Right renal pelvis (tissue), 4 donors: Measurements from ENCODE around the gene SMARCD2. TPM values are rescaled to one million over a fixed set of nuclear protein-coding genes. Genes with fewer than 3 reads are reported as not detected.
"Not testable (repeated sequence)": the region's sequence is repeated elsewhere in the genome, so short reads cannot be mapped to it uniquely, and the experiment has no call there.

Source experiments
- DNase-seq, 4 donors: peaks; one replicate each; pipeline ENCODE4 v3.0.0-alpha.2; 2013; ENCODE audit warnings: low read depth in 4 of 4, low spot score in 3 of 4, missing footprints in 1 of 4
- polyA plus RNA-seq, 4 donors: library from polyadenylated mRNA; unstranded; fragments of 120-200 nt; gene quantifications; one replicate each; pipeline ENCODE4 v1.2.1, GENCODE V29; 2013; ENCODE audit not compliant: insufficient read length in 4 of 4

Gene SMARCD2
- polyA plus RNA-seq, 4 donors, result 53.2 to 60.0 (median 56.6) TPM

GRCh38 chr17:63816123-63816522 lies 26.4 kb downstream of the SMARCD2 start:
- DNase-seq, result no peak

- DNase-seq, result no peak
These were observed 32.5 kb downstream of the SMARCD2 start for GRCh38 chr17:63809970-63810369.

GRCh38 chr17:63805591-63805990 lies 36.9 kb downstream of the SMARCD2 start:
- no peak for DNase-seq

GRCh38 chr17:63804328-63804727 lies 38.2 kb downstream of the SMARCD2 start:
- DNase-seq, result no peak

- DNase-seq, result no peak
These were observed 41.7 kb downstream of the SMARCD2 start for GRCh38 chr17:63800783-63801182.

GRCh38 chr17:63798572-63799106 lies 43.8 kb downstream of the SMARCD2 start:
- no peak for DNase-seq

GRCh38 chr17:63796375-63796774 lies 46.1 kb downstream of the SMARCD2 start:
- DNase-seq, result not testable (repeated sequence)

GRCh38 chr17:63792055-63792729 lies 50.3 kb downstream of the SMARCD2 start:
- DNase-seq, result no peak

GRCh38 chr17:63790057-63790456 lies 52.4 kb downstream of the SMARCD2 start:
- no peak for DNase-seq

- DNase-seq, result no peak
These were observed 55.3 kb downstream of the SMARCD2 start for GRCh38 chr17:63786971-63787711.

GRCh38 chr17:63786117-63786516 lies 56.4 kb downstream of the SMARCD2 start:
- DNase-seq, result no peak

- no peak for DNase-seq
These were observed 56.9 kb downstream of the SMARCD2 start for GRCh38 chr17:63785556-63785955.

GRCh38 chr17:63783522-63783921 lies 59.0 kb downstream of the SMARCD2 start:
- no peak for DNase-seq

Other genes starting within 250 kb of the SMARCD2 start
- 10 to 100 TPM; 25.1 to 31.0 (median 29.6) TPM for gene TACO1, start 241.8 kb downstream of the SMARCD2 start, polyA plus RNA-seq
- 10 to 100 TPM; 29.1 to 32.9 (median 29.7) TPM for gene MAP3K3, start 220.3 kb downstream of the SMARCD2 start, polyA plus RNA-seq
- gene LIMD2, start 142.6 kb downstream of the SMARCD2 start, polyA plus RNA-seq, result 10 to 100 TPM; 22.5 to 34.8 (median 25.4) TPM
- gene STRADA, start 100.9 kb downstream of the SMARCD2 start, polyA plus RNA-seq, result 10 to 100 TPM; 39.5 to 51.2 (median 41.8) TPM
- gene CCDC47, start 69.1 kb downstream of the SMARCD2 start, polyA plus RNA-seq, result 100 to 1,000 TPM; 104 to 120 (median 113) TPM
- 100 to 1,000 TPM; 141 to 199 (median 177) TPM for gene DDX42, start 68.5 kb downstream of the SMARCD2 start, polyA plus RNA-seq
- 100 to 1,000 TPM; 179 to 189 (median 184) TPM for gene PSMC5, start 15.3 kb downstream of the SMARCD2 start, polyA plus RNA-seq
- gene FTSJ3, start 15.0 kb downstream of the SMARCD2 start, polyA plus RNA-seq, result 10 to 100 TPM; 56.2 to 69.1 (median 60.3) TPM
- 1 to 10 TPM in 1 of 4 donors, not detected in 3; 2.4 TPM for gene CSH2, start 31.0 kb upstream of the SMARCD2 start, polyA plus RNA-seq
- gene GH2, start 39.3 kb upstream of the SMARCD2 start, polyA plus RNA-seq, result not detected
- gene CSH1, start 53.9 kb upstream of the SMARCD2 start, polyA plus RNA-seq, result 1 to 10 TPM in 2 of 4 donors, under 1 TPM in 1, not detected in 1; 0.98 to 5.2 (median 1.3) TPM
- gene CSHL1, start 68.6 kb upstream of the SMARCD2 start, polyA plus RNA-seq, result not detected
- not detected for gene GH1, start 76.2 kb upstream of the SMARCD2 start, polyA plus RNA-seq
- gene CD79B, start 89.6 kb upstream of the SMARCD2 start, polyA plus RNA-seq, result 1 to 10 TPM; 2.1 to 3.2 (median 2.3) TPM
- gene SCN4A, start 130.2 kb upstream of the SMARCD2 start, polyA plus RNA-seq, result 1 to 10 TPM in 2 of 4 donors, under 1 TPM in 2; 0.72 to 1.3 (median 1.0) TPM
- 1 to 10 TPM; 3.4 to 4.0 (median 3.7) TPM for gene PRR29, start 155.7 kb upstream of the SMARCD2 start, polyA plus RNA-seq
- 10 to 100 TPM; 28.7 to 32.6 (median 31.1) TPM for gene ICAM2, start 177.9 kb upstream of the SMARCD2 start, polyA plus RNA-seq